ENCODE measurements around the gene SLC35F3.

SLC35F3 gene

DNA sequence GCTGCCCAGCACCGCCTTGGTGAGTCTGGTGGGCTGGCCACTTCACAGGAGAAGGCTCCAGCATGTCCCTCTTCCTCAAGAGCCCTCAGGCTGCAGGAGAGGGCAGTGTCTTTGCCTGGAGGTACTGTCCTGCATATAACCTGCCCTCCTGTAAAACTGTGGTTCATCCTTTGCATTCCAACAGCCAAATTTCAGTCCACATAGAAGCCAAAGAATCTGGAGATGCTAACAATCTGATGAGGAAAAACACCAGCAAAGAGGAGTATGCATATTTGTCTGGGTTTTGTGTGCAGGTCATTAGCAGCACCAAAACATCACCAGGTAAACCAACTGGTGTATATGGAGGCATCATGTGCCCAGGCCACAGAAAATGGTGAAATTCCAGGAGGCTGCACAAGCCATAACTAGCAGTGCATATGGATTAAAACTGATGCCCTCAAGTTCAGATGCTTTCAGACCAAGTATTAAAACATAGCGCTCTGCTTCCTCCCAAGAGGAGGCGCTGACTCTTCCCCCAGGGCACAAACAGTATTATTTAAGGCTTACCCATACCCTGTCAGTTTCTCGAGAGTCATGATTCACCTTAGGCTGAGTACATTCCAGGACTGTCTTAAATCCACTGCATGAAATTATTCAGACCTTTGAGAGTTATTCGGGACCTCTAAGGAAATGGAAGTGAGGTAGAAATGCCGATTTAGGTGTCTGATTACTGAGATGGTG, 318.2 kb downstream of the SLC35F3 start:
- H3K4me1 ChIP-seq (ENCODE audit: control insufficient read depth in 1 of 2, insufficient read depth in 1 of 2, low read depth in 1 of 2, low read length in 1 of 2) = no peaks in the 10 kb centered on the region
- no peak overlapping the region for H3K4me3 ChIP-seq (ENCODE audit: low read depth in 1 of 2, low read length in 1 of 2)
- H3K27ac ChIP-seq = no peak overlapping the region

DNA sequence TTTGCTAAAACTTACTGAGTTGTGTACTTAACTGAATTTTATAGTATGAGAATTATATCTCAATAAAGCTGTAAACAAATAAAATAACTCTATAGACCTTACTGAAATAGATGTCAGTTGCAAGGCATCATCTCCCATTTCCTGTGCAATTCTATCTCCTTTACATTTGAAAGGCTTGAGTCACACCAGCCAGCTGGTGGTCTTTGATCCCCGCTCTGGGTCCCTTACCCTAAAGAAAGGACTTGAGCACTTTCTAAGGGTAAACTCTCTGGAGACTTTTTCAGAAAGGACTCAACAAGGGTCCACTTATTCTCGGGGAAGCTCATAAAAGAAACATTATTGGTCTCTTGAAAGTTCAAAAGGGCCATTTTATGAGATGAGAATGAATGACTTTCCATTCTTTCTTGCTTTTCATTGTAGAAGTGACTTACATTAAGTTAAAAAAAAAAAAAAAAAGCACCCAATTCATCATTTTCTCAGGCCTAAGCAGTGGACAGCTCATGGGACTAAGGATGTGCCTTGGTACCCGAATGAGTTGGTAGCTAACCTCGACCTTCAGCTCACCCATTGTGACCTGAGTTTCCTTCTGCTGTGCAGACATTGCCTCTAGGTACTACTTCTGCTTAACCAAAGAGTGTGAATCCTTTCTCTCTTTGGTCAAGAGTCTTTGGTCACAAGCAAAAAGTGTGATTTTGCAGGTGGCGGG, 321.8 kb downstream of the SLC35F3 start:
- Histone ChIP-seq H3K27ac (no peak overlapping the region), H3K27me3 (peaks cover 40% of the 10 kb centered on the region), H3K4me1 (ENCODE audit: control insufficient read depth in 1 of 2, insufficient read depth in 1 of 2, low read depth in 1 of 2, low read length in 1 of 2) (no peaks in the 10 kb centered on the region), H3K9me3 (no peaks in the 10 kb centered on the region), H3K4me3 (ENCODE audit: low read depth in 1 of 2, low read length in 1 of 2) (no peak overlapping the region), H3K36me3 (no peaks in the 10 kb centered on the region)
- TF ChIP-seq, protein P1, sequence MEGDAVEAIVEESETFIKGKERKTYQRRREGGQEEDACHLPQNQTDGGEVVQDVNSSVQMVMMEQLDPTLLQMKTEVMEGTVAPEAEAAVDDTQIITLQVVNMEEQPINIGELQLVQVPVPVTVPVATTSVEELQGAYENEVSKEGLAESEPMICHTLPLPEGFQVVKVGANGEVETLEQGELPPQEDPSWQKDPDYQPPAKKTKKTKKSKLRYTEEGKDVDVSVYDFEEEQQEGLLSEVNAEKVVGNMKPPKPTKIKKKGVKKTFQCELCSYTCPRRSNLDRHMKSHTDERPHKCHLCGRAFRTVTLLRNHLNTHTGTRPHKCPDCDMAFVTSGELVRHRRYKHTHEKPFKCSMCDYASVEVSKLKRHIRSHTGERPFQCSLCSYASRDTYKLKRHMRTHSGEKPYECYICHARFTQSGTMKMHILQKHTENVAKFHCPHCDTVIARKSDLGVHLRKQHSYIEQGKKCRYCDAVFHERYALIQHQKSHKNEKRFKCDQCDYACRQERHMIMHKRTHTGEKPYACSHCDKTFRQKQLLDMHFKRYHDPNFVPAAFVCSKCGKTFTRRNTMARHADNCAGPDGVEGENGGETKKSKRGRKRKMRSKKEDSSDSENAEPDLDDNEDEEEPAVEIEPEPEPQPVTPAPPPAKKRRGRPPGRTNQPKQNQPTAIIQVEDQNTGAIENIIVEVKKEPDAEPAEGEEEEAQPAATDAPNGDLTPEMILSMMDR (IDR thresholded peaks at IDR 0.05) = no peak

More for the DNA sequence above, 318.2 kb downstream of the SLC35F3 start:
- Histone ChIP-seq H3K27me3 (peaks cover 15% of the 10 kb centered on the region), H3K9me3 (no peaks in the 10 kb centered on the region), H3K36me3 (no peaks in the 10 kb centered on the region)
- TF ChIP-seq, protein P1 (IDR thresholded peaks at IDR 0.05) = no peak

DNA sequence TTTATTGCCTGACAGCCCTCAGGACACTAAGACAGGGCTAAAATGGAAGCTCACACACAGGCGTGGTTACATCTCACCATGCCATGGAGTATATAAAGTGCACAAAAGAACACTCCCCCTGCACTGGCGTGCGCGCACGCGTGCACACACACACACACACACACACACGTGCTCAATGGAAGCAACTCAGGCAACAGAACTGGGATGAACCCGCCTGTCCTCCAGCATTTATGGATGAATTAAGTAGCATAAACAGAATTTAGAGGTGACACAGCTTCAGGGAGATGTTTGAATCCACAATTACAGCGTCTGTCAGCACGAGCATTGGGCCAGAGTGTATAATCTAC, 322.3 kb downstream of the SLC35F3 start:
- Histone ChIP-seq H3K9me3 (no peaks in the 10 kb centered on the region), H3K27ac (no peak overlapping the region), H3K36me3 (no peaks in the 10 kb centered on the region), H3K27me3 (peaks cover 46% of the 10 kb centered on the region), H3K4me3 (ENCODE audit: low read depth in 1 of 2, low read length in 1 of 2) (no peak overlapping the region), H3K4me1 (ENCODE audit: control insufficient read depth in 1 of 2, insufficient read depth in 1 of 2, low read depth in 1 of 2, low read length in 1 of 2) (no peaks in the 10 kb centered on the region)
- TF ChIP-seq, protein P1 (IDR thresholded peaks at IDR 0.05) = no peak

DNA sequence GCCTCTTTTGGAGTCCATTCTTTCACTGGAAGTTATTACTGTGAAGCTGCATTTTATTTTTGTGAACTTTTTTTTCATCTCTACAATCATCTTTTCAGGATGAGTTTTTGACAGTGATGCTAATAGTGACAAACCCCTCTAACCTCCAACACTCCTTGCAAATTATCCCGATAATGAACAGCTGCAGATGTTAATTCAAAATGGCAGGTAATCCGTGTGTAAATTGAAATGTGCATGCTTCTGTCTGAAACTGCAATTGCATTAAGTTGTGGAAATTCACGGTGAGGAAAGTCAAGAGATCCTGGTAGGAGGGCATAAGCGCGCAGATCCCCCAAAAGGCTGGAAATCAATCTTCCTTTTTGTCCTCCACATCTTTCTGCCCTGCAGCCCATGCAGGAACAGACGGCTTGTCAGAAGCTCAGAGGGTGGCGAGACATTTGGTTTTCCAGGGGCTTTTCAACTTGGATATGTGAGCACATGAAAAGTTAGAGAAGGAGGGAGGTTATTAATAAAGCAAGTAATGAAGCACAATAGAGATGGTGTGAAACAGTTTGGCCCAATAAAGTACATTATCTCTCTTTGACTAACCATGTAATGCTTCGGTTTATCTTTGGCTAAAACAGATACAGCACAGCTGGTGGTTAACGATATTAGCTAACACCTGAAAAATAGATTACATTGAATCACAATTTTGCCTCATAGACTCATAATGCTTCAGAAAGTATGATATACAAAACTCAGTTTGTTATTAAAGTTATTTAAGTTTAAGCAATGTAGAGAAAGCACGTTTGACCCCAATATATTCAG, 325.3 kb downstream of the SLC35F3 start:
- peaks cover 41% of the 10 kb centered on the region for H3K27me3 ChIP-seq
- H3K36me3 ChIP-seq = no peaks in the 10 kb centered on the region
- no peak overlapping the region for H3K4me3 ChIP-seq (ENCODE audit: low read depth in 1 of 2, low read length in 1 of 2)
- no peak overlapping the region for H3K27ac ChIP-seq
- no peaks in the 10 kb centered on the region for H3K9me3 ChIP-seq
- H3K4me1 ChIP-seq (ENCODE audit: control insufficient read depth in 1 of 2, insufficient read depth in 1 of 2, low read depth in 1 of 2, low read length in 1 of 2) = no peaks in the 10 kb centered on the region
- TF ChIP-seq, protein P1 (IDR thresholded peaks at IDR 0.05) = no peak

DNA sequence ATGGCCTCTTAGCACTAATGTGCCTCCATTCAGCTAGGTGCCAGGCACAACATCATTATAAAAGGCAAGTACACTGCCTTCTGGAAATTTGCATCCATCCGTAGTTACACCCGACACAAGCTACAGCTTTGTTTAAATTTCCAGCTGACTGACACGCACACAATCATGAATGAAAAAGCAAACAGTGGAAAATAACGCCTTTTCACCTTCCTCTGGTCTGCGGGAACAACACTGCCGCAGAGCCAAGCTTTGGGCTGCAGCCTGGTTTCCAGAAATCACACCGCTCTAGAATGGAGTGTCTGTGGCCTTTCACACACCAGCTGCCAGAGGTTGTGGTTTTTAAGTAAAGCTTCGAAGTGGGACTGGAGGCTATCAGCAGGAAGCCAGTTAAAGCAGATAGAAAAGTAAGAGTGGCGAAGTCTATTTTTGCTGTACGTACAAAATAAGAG, 326.0 kb downstream of the SLC35F3 start:
- peaks cover 41% of the 10 kb centered on the region for H3K27me3 ChIP-seq
- no peaks in the 10 kb centered on the region for H3K36me3 ChIP-seq
- no peaks in the 10 kb centered on the region for H3K9me3 ChIP-seq
- H3K4me1 ChIP-seq (ENCODE audit: control insufficient read depth in 1 of 2, insufficient read depth in 1 of 2, low read depth in 1 of 2, low read length in 1 of 2) = no peaks in the 10 kb centered on the region
- no peak overlapping the region for H3K27ac ChIP-seq
- no peak overlapping the region for H3K4me3 ChIP-seq (ENCODE audit: low read depth in 1 of 2, low read length in 1 of 2)
- TF ChIP-seq, protein P1 (IDR thresholded peaks at IDR 0.05) = no peak
